ENCODE data around the gene FICD. TPM values are rescaled to one million over a fixed set of nuclear protein-coding genes. Genes with fewer than 3 reads are reported as not detected.

Gene FICD
- total and polyA plus RNA-seq, 11 donors, result 1.4 to 6.6 (median 3.5) TPM

- ATAC-seq (no peak), DNase-seq (no peak)
- H3K27me3 ChIP-seq, result peaks cover 0 to 23% (median 0%) of the 10 kb centered on the region in 9 donors
- TF ChIP-seq POLR2A (IDR thresholded peaks at IDR 0.05) (no peak), CTCF (IDR thresholded peaks at IDR 0.05) (no peak)
- WGBS, 4 donors, result 61 to 80% (median 77%) methylated on average over 5 of the region's 5 CpGs
- no peak overlapping the region for H3K4me3 ChIP-seq
- H3K9me3 ChIP-seq, result no peaks in the 10 kb centered on the region
- H3K4me1 ChIP-seq, result no peaks in the 10 kb centered on the region
- no peak overlapping the region for H3K27ac ChIP-seq
- no peaks in the 10 kb centered on the region for H3K36me3 ChIP-seq
- intact Hi-C loops (cut with DNase I), result no loop called here
Measured at GRCh38 chr12:108473400-108474055, 41.5 kb upstream of the FICD start.

- H3K36me3 ChIP-seq, result no peaks in the 10 kb centered on the region
- no peaks in the 10 kb centered on the region for H3K4me1 ChIP-seq
- H3K4me3 ChIP-seq, result no peak overlapping the region
- intact Hi-C loops (cut with DNase I), result no loop called here
- H3K27me3 ChIP-seq, result peaks cover 0 to 25% (median 0%) of the 10 kb centered on the region in 9 donors
- WGBS, 4 donors, result 49 to 68% (median 59%) methylated on average over 2 of the region's 2 CpGs
- TF ChIP-seq CTCF (IDR thresholded peaks at IDR 0.05) (no peak), POLR2A (IDR thresholded peaks at IDR 0.05) (no peak)
- ATAC-seq, result no peak
- H3K9me3 ChIP-seq, result no peaks in the 10 kb centered on the region
- no peak overlapping the region for H3K27ac ChIP-seq
- DNase-seq, result no peak
Measured at GRCh38 chr12:108475396-108475795, 39.7 kb upstream of the FICD start.

GRCh38 chr12:108477055-108477880 is 37.8 kb upstream of the FICD start:
- intact Hi-C loops (cut with DNase I), result no loop called here
- ATAC-seq (no peak), DNase-seq (no peak)
- Histone ChIP-seq H3K9me3 (no peaks in the 10 kb centered on the region), H3K27me3 (peaks cover 0 to 26% (median 0%) of the 10 kb centered on the region in 9 donors), H3K36me3 (no peaks in the 10 kb centered on the region), H3K27ac (no peak overlapping the region), H3K4me3 (no peak overlapping the region), H3K4me1 (no peaks in the 10 kb centered on the region)
- 74 to 79% (median 76%) methylated on average over 11 of the region's 11 CpGs for WGBS, 4 donors
- no peak for TF ChIP-seq POLR2A (IDR thresholded peaks at IDR 0.05)
- TF ChIP-seq CTCF (IDR thresholded peaks at IDR 0.05), result no peak

GRCh38 chr12:108477881-108478259 is 37.2 kb upstream of the FICD start:
- H3K36me3 ChIP-seq, result no peaks in the 10 kb centered on the region

More at GRCh38 chr12:108477881-108478259, 37.2 kb upstream of the FICD start:
- H3K4me3 ChIP-seq, result no peak overlapping the region
- ATAC-seq (no peak), DNase-seq (no peak)
- WGBS, 4 donors, result 78 to 84% (median 80%) methylated on average over 6 of the region's 6 CpGs
- peaks cover 0 to 31% (median 0%) of the 10 kb centered on the region in 9 donors for H3K27me3 ChIP-seq
- no peak overlapping the region for H3K27ac ChIP-seq
- no peaks in the 10 kb centered on the region for H3K4me1 ChIP-seq
- H3K9me3 ChIP-seq, result no peaks in the 10 kb centered on the region
- intact Hi-C loops (cut with DNase I), result no loop called here
- TF ChIP-seq CTCF (IDR thresholded peaks at IDR 0.05), result no peak
- TF ChIP-seq POLR2A (IDR thresholded peaks at IDR 0.05), result no peak
